Measurements from ENCODE around the gene MARF1.
"Not testable (repeated sequence)": the region's sequence is repeated elsewhere in the genome, so short reads cannot be mapped to it uniquely, and the experiment has no call there.

Gene MARF1

DNA sequence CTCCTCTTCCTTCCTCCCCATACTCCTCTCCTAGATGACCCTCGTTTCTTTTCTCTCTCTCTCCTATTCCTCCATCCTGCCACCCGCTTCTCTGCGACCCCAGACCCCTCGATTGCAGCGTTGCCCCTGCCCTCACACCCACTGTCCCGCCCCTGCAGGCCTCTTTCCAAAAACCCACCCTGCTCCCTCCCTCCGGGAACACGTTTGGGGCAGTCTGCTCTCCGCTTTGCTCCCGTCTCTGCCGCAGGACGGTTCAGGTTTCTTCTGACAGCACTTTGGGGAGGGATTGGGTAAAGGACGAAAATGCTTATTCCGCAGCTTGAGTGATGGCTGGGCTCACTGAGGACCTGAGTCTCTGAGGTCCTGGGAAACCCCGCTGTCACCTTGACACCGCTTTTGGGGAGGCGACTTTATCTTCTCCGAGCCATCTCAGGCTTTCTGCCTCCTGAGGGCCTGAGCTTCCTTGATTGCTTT, 7.8 kb upstream of the MARF1 start:
- DNase-seq (ENCODE audit: low spot score): no peak

DNA sequence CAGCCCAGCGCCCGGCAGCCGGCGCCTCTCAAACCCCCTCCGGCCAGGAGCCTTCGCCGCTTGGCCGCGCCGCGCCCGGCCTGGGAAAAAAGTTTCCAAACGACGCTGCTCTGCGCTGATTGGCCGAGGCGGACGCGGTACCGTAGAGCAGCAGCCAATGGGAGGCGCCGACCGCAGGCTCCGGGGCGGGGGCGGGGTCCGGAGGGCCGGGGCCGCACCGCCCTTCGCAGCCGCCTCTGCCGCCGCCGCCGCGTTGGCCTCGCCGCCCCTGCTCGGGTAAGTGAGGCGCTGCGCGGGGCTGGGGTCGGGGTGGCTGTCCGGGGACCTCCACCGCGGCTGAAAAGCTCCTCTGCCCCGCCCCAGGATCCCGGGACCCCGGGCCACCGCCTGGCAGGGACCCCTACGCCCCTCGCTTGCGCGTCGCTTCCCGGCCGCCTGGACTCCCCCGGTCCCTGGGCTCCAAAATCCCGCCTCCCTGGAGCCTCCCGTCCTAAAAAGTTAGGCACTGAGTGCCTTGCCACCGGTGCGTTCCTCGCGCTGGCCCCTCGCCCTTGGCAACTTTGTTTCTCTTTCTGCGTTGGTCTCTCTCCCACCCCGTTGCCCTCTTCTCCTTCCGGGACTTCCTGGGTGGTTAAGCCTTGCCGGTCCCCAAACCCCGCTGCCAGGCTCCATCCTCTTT, 7.2 kb upstream of the MARF1 start, which contains the start of gene NDE1:
Gene NDE1, plus strand, starts transcription at position 227 of the 679 bp plus-strand sequence. CDS start 14,534 bp downstream, outside the sequence.
- peak; percentile 82 for DNase-seq (ENCODE audit: low spot score)

DNA sequence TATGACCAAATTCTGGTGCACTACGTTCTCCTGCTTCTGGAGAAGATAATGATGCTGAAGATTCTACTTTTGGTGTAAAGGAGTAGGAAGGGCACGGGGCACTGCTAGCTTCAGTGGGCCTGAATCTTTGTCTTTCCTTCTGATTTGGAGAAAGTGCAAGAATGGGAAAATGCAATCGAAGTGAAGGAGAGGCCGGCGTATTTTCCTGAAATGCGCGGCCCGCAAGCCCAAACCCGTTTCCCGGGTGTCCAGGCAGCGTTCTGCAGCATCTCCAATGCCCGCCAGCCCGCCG, 6.7 kb upstream of the MARF1 start:
- no peak for DNase-seq (ENCODE audit: low spot score)

- DNase-seq (ENCODE audit: low spot score): not testable (repeated sequence)
These were observed 6.4 kb upstream of the MARF1 start for GRCh38 chr16:15649311-15649710.

DNA sequence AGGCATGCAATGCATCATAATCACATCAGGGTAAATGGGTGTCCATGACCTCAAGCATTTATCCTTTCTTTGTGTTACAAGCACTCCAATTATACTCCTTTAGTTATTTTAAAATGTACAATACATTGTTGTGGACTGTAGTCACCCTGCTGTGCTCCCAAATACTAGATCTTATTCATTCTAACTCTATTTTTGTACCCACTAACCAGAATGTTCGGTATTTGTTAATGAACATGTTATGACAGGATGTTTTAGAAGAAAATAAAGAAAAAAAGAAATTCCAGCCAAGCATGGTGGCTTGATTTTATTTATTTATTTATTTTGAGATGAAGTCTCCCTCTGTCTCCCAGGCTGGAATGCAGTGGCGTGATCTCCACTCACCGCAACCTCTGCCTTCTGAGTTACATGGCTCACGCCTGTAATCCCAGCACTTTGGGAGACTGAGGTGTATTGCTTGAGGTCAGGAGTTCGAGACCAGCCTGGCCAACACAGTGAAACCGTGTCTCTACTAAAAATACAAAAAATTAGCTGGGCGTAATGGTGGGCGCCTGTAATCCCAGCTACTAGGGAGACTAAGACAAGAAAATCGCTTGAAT, 5.3 kb upstream of the MARF1 start:
- DNase-seq (ENCODE audit: low spot score): no peak

- DNase-seq (ENCODE audit: low spot score): no peak
These were observed 4.5 kb upstream of the MARF1 start for GRCh38 chr16:15647294-15648014.

- DNase-seq (ENCODE audit: low spot score): not testable (repeated sequence)
These were observed 3.8 kb upstream of the MARF1 start for GRCh38 chr16:15646557-15647293.

DNA sequence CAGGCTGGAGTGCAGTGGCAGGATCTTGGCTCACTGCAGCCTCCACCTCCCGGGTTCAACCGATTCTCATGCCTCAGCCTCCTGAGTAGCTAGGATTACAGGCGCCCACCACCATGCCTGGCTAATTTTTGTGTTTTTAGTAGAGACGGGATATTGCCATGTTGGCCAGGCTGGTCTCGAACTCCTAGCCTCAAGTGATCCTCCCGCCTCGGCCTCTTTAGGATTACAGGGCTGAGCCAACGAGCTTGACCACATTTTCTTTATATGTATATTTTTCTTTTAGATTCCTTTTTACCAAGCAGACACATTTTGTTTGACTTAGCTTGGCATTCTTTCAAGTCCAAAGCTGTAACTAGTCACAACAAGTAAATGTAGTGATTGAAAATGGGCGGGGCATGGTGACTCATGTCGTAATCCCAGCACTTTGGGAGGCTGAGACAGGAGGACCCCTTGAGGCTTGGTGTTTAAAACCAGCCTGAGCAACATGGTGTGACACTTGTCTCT, 2.1 kb upstream of the MARF1 start:
- not testable (repeated sequence) for DNase-seq (ENCODE audit: low spot score)

- no peak for DNase-seq (ENCODE audit: low spot score)
These were observed 1.5 kb upstream of the MARF1 start for GRCh38 chr16:15644267-15644961.

GRCh38 chr16:15643946-15644250, 944 bp upstream of the MARF1 start:
- no peak for DNase-seq (ENCODE audit: low spot score)

- DNase-seq (ENCODE audit: low spot score): no peak
These were observed 352 bp downstream of the MARF1 start for GRCh38 chr16:15642557-15643047.

DNA sequence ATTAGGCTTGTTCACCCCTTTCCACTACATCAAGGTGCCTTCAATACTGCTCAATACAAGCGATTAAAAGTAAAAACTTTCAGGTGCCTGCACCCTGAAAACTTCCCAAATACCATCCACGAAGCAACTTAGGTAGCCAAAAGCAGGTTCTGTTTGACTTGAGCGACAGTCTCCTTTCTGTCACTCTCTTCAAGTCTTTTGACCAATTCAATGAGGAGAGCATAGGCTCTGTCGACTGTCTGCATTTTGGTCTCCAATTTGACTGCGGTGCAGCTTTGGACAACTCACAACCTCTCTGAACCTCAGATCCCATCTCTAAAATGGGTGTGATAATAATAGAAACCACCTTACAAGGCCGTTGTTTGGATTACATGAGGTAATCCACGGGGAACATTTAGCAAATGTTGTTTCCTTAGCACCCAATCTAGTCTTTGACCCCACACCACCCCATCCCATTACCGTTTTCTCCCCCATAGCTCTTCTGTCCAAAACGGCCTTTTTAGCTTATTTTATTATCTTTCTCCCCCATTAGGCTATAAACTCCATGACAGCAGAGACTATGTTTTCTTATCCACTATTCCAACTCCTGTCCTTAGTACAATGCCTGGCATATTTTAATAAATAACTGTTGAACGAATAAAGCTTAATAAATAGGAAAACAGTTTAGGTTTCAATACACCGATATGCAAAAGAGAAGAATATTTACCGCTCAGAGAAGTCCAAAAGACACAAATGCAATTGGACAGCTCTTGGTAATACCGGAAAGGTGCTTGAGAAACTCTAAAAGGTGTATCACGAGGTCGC, 999 bp downstream of the MARF1 start:
- DNase-seq (ENCODE audit: low spot score): no peak

GRCh38 chr16:15640966-15641365, 2.0 kb downstream of the MARF1 start:
- no peak for DNase-seq (ENCODE audit: low spot score)

DNA sequence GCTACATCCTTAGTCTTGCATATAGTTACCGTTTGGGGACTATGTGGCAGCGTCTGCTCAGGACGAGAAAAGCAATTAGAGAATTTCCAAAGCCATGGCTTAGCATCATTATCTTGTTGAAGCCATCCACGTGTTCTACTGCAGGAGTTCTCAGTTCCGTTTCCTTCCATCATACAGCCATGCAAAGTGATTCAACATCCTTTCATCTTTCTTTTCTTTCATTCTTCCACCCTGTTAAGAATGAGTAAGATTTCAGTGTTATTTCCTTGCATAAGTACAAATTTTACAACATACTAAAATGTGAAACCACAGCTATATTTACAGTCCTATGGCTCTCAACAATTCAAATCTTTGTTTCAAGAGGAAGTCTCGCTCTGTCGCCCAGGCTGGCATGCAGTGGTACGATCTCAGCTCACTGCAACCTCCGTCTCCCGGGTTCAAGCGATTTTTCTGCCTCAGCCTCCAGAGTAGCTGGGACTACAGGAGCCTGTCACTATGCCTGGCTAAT, 3.8 kb downstream of the MARF1 start:
- DNase-seq (ENCODE audit: low spot score): no peak

DNA sequence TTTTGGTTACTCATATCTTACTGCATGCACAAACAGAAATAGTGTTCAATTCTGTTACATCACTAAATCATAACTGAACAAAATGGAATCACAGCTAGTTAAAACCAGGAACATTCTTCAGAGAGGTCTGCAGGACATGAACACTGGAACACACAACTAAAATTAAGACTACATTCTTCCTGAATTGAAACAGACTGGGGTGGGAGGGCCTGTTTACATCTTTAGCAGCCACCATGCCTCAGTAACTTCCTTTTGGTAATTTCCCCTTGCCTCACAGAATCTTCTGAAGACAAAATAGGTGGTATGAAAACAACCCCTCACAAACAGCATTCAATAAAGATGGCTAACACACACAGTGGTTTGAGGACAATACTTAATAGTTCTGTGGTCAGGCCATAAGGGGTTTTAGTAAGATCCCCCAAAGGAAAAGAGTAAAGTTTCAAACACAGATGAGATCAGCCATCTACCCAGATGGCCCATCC, 6.5 kb downstream of the MARF1 start:
- DNase-seq (ENCODE audit: low spot score): no peak

DNA sequence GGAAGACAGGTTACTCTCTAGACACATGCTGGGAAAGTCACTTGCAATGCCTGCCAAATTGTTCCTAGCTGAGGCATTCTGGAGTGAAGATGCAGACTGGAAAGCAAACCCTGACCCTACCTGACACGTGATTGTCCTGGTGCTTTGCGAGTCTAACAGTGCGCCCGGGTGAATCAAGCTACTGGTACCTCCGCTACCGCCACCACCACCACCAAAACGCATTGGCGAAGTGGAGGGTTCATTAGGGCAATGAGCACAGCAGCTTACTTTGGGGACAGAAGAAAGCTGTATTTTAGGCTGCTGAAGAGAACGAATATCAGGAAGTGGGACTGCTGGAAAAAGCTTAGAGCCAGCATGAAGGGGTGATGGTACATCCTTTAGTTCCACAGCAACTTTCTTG, 7.0 kb downstream of the MARF1 start:
- DNase-seq (ENCODE audit: low spot score): no peak

DNA sequence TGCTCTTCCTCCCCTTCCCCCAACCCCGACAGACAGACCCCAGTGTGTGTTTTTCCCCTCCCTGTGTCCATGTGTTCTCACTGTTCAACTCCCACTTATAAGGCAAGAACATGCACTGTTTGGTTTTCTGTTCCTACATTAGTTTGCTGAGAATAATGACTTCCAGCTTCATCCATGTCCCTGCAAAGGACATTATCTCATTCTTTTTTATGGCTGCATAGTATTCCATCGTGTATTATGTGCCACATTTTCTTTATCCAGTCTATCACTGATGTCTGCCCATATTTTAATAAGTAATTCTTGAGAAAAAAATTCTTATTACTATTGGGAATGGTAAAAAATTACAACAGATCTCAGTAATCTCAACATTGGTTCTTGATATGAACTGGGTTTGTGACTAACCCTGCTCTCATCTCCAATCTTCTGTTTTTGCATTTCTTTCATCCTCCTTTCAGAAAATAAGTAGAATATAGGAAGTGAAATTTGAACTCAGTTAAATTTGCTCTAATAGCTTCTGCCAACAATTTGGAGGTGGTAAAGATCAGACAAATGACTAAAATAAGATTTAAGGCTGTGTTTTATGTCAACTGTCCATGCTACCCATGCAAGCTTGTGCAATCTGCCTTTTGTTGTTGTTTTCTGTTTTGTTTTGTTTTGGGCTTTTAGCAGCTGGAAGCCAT, 11.1 kb downstream of the MARF1 start:
- no peak for DNase-seq (ENCODE audit: low spot score)

DNA sequence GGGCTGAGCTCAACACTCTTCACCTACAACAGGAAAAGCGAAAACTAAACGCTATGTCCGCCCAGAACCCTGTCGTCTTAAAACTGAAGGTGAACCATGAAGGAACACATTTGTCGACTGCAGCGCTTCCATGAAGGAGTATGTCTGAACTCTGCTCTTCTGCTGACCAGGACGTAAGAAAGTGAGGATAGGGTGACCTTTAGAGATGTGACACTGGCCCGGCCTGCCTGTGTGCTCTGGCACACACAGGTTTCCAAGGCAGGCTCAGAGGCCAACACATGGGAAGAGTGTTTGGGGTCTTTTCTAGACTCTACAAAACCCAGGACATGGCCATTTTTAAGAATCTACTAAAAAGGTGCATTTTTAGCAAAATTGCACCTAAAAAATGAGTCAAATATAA, 21.1 kb downstream of the MARF1 start:
- DNase-seq (ENCODE audit: low spot score): no peak

DNA sequence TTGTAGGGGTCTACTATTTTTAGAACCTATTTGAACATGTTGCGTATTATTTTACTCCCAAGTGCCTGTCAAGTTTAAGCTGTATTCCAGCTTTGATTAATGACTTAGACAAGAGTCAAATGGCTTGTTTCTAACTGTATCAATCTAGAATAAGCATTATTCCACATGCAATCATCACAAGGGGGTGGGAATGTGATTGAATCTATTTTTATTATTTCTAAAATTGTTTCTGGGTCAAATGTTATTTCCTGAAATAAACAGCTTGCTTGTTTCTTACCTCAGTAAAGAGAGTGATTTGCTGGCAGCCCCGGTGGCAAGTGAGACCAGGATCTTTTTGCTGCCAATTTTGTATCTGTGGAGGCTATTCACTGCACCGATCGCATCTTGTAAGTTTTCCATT, 21.5 kb downstream of the MARF1 start:
- DNase-seq (ENCODE audit: low spot score): no peak

GRCh38 chr16:15620611-15621195, 22.3 kb downstream of the MARF1 start:
- DNase-seq (ENCODE audit: low spot score): no peak
